HepG2 (cell line): ENCODE results near the gene CLDN19. TPM values are rescaled to one million over a fixed set of nuclear protein-coding genes. Genes with fewer than 3 reads are reported as not detected.

ENCODE experiments used
- BORCS8-MEF2B ChIP-seq: sonication (generic); formaldehyde crosslinking; IDR thresholded peaks from 2 replicates; pipeline ENCODE4 v1.8.0; 2022; ENCODE audit warnings: mild to moderate bottlenecking, missing genetic modification reagents
- KAT7 ChIP-seq: IDR thresholded peaks from 2 replicates; pipeline ENCODE4 v1.6.1; 2018; ENCODE audit warnings: borderline replicate concordance, missing compliant biosample characterization
- SNAPC2 ChIP-seq: sonication (generic); formaldehyde crosslinking; IDR thresholded peaks from 2 replicates; pipeline ENCODE4 v1.8.1; 2022; ENCODE audit warnings: mild to moderate bottlenecking, missing genetic modification reagents
- STAG1 ChIP-seq: sonication (generic); formaldehyde crosslinking; IDR thresholded peaks from 2 replicates; pipeline ENCODE4 v1.4.0; 2020; ENCODE audit warnings: missing genetic modification reagents
- SYNCRIP ChIP-seq: fragments of 200-400 bp; formaldehyde crosslinking; IDR thresholded peaks from 2 replicates; pipeline ENCODE4 v1.6.1; 2018; ENCODE audit warnings: mild to moderate bottlenecking, low read depth, low read length; ENCODE audit not compliant: insufficient read depth
- TBP ChIP-seq: sonication (generic); formaldehyde crosslinking; IDR thresholded peaks from 2 replicates; pipeline ENCODE4 v1.5.0; 2020; ENCODE audit warnings: missing genetic modification reagents
- TRIM22 ChIP-seq: fragments of 450-650 bp; IDR thresholded peaks from 2 replicates; pipeline ENCODE4 v1.6.1; 2017
- ZNF275 ChIP-seq: sonication (generic); formaldehyde crosslinking; IDR thresholded peaks from 2 replicates; pipeline ENCODE4 v1.8.0; 2022; ENCODE audit warnings: missing genetic modification reagents, mild to moderate bottlenecking, inconsistent platforms, borderline replicate concordance
- ZNF296 ChIP-seq: sonication (generic); formaldehyde crosslinking; conservative IDR thresholded peaks from 2 replicates; pipeline ENCODE4 v1.5.0; 2020; ENCODE audit warnings: mild to moderate bottlenecking, missing genetic modification reagents
- ZNF513 ChIP-seq: sonication (generic); formaldehyde crosslinking; conservative IDR thresholded peaks from 2 replicates; pipeline ENCODE4 v1.5.0; 2020; ENCODE audit warnings: missing genetic modification reagents
- ZNF598 ChIP-seq: sonication (generic); formaldehyde crosslinking; IDR thresholded peaks from 2 replicates; pipeline ENCODE4 v1.5.1; 2020; ENCODE audit warnings: mild to moderate bottlenecking, missing genetic modification reagents, borderline replicate concordance
- ZSCAN20 ChIP-seq: sonication (generic); formaldehyde crosslinking; IDR thresholded peaks from 2 replicates; pipeline ENCODE4 v1.4.0; 2020; ENCODE audit warnings: missing genetic modification reagents, mild to moderate bottlenecking, borderline replicate concordance
- polyA plus RNA-seq, 8 experiments: library from polyadenylated mRNA; depleted of rRNA in 3 of 8; stranded (reverse) in 7 of 8; unstranded in 1 of 8; fragments of >200 nt; fragmentation: Illumina TruSeq in 4 of 8; extraction: Trizol in 4 of 8; gene quantifications; 2 replicates each; pipeline versions ENCODE4 v1.2.1 to v1.2.3, GENCODE V29; 2011 to 2016; ENCODE audit warnings: low read depth in 4 of 8, missing spikeins in 1 of 8, mixed read lengths in 1 of 8; ENCODE audit not compliant: insufficient read depth in 1 of 8
- total RNA-seq, 5 experiments: library from RNA; depleted of rRNA; stranded (reverse); fragments of >200 nt; fragmentation: Illumina TruSeq; extraction: Trizol; gene quantifications; 2 replicates each; pipeline ENCODE4 v1.2.3, GENCODE V29; 2016; ENCODE audit warnings: low read depth in 1 of 5
- TF ChIP-seq, protein P1 (sequence below): sonication (generic); formaldehyde crosslinking; IDR thresholded peaks from 2 replicates; pipeline ENCODE4 v1.4.0; 2020; ENCODE audit warnings: missing genetic modification reagents, borderline replicate concordance
- TF ChIP-seq, protein P2 (sequence below): sonication (generic); formaldehyde crosslinking; IDR thresholded peaks from 2 replicates; pipeline ENCODE4 v1.5.0; 2020; ENCODE audit warnings: mild to moderate bottlenecking, missing genetic modification reagents, borderline replicate concordance
- TF ChIP-seq, protein P3 (sequence below): IDR thresholded peaks from 2 replicates; pipeline ENCODE4 v1.6.1; 2016; ENCODE audit warnings: missing genetic modification reagents, missing compliant biosample characterization
- TF ChIP-seq, protein P4 (sequence below): IDR thresholded peaks from 2 replicates; pipeline ENCODE4 v1.6.1; 2016; ENCODE audit warnings: mild to moderate bottlenecking, missing biosample characterization, missing genetic modification reagents

Gene CLDN19
- total and polyA plus RNA-seq, 2 of the 13 experiments (the other 11 are each of a cell fraction or from before 2014, with no cell fraction given) = 5.0 to 7.6 TPM

GRCh38 chr1:42766741-42767509 lies 26.9 kb upstream of the CLDN19 start, which contains the start of the genes C1orf50 and P3H1 (continued):
- TF ChIP-seq, protein P1, sequence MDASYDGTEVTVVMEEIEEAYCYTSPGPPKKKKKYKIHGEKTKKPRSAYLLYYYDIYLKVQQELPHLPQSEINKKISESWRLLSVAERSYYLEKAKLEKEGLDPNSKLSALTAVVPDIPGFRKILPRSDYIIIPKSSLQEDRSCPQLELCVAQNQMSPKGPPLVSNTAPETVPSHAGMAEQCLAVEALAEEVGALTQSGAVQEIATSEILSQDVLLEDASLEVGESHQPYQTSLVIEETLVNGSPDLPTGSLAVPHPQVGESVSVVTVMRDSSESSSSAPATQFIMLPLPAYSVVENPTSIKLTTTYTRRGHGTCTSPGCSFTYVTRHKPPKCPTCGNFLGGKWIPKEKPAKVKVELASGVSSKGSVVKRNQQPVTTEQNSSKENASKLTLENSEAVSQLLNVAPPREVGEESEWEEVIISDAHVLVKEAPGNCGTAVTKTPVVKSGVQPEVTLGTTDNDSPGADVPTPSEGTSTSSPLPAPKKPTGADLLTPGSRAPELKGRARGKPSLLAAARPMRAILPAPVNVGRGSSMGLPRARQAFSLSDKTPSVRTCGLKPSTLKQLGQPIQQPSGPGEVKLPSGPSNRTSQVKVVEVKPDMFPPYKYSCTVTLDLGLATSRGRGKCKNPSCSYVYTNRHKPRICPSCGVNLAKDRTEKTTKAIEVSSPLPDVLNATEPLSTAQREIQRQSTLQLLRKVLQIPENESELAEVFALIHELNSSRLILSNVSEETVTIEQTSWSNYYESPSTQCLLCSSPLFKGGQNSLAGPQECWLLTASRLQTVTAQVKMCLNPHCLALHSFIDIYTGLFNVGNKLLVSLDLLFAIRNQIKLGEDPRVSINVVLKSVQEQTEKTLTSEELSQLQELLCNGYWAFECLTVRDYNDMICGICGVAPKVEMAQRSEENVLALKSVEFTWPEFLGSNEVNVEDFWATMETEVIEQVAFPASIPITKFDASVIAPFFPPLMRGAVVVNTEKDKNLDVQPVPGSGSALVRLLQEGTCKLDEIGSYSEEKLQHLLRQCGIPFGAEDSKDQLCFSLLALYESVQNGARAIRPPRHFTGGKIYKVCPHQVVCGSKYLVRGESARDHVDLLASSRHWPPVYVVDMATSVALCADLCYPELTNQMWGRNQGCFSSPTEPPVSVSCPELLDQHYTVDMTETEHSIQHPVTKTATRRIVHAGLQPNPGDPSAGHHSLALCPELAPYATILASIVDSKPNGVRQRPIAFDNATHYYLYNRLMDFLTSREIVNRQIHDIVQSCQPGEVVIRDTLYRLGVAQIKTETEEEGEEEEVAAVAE (CRISPR knock-in tag) = peak; percentile 22; the same call in 1 of the 2 replicates
- no peak for TF ChIP-seq TRIM22
- peak; percentile 65; the same call in 1 of the 2 replicates for TF ChIP-seq ZSCAN20 (CRISPR knock-in tag)
- no peak for TF ChIP-seq BORCS8-MEF2B (CRISPR knock-in tag)
- no peak for TF ChIP-seq ZNF513 (CRISPR knock-in tag)
- no peak for TF ChIP-seq ZNF598 (CRISPR knock-in tag)
- no peak for TF ChIP-seq STAG1 (CRISPR knock-in tag)
- TF ChIP-seq, protein P2, sequence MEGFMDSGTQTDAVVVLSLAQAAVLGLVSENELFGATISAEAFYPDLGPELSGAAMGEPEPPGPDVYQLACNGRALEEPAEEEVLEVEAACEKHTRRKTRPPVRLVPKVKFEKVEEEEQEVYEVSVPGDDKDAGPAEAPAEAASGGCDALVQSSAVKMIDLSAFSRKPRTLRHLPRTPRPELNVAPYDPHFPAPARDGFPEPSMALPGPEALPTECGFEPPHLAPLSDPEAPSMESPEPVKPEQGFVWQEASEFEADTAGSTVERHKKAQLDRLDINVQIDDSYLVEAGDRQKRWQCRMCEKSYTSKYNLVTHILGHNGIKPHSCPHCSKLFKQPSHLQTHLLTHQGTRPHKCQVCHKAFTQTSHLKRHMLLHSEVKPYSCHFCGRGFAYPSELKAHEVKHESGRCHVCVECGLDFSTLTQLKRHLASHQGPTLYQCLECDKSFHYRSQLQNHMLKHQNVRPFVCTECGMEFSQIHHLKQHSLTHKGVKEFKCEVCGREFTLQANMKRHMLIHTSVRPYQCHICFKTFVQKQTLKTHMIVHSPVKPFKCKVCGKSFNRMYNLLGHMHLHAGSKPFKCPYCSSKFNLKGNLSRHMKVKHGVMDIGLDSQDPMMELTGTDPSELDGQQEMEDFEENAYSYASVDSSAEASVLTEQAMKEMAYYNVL = peak; percentile 39
- TF ChIP-seq, protein P3, sequence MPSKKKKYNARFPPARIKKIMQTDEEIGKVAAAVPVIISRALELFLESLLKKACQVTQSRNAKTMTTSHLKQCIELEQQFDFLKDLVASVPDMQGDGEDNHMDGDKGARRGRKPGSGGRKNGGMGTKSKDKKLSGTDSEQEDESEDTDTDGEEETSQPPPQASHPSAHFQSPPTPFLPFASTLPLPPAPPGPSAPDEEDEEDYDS (CRISPR knock-in tag) = peak; percentile 95
- no peak; the same call in 1 of the 2 replicates for TF ChIP-seq KAT7 (CRISPR knock-in tag)
- TF ChIP-seq SNAPC2 (CRISPR knock-in tag) = peak; percentile 31; the same call in 1 of the 2 replicates
- TF ChIP-seq ZNF296 (CRISPR knock-in tag) = no peak
- TF ChIP-seq, protein P4, sequence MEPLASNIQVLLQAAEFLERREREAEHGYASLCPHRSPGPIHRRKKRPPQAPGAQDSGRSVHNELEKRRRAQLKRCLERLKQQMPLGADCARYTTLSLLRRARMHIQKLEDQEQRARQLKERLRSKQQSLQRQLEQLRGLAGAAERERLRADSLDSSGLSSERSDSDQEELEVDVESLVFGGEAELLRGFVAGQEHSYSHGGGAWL (CRISPR knock-in tag) = peak; percentile 30; the same call in 1 of the 2 replicates
- 0 out of 2 replicates have a peak, but pooled peaks have one; percentile 79 for TF ChIP-seq TBP (CRISPR knock-in tag)
- no peak for TF ChIP-seq SYNCRIP
- TF ChIP-seq ZNF275 (CRISPR knock-in tag) = peak; percentile 76
